OCI-LY7 (cell line): Measurements from ENCODE around the gene SLCO2B1.

Experiments
- EZH2phosphoT487 ChIP-seq: fragments of 200-600 bp; sonication (generic); IDR thresholded peaks from 2 replicates; pipeline ENCODE4 v1.6.1; 2018; ENCODE audit warnings: low read depth, borderline replicate concordance, mild to moderate bottlenecking, mixed run types, antibody characterized with exemption, low read length, moderate library complexity, mixed read lengths
- TF ChIP-seq, protein P1 (sequence below): fragments of 200-600 bp; sonication (generic); conservative IDR thresholded peaks from 2 replicates; pipeline ENCODE4 v1.5.1; 2014; ENCODE audit warnings: mild to moderate bottlenecking, antibody characterized with exemption, low read length, moderate library complexity, mixed read lengths

DNA sequence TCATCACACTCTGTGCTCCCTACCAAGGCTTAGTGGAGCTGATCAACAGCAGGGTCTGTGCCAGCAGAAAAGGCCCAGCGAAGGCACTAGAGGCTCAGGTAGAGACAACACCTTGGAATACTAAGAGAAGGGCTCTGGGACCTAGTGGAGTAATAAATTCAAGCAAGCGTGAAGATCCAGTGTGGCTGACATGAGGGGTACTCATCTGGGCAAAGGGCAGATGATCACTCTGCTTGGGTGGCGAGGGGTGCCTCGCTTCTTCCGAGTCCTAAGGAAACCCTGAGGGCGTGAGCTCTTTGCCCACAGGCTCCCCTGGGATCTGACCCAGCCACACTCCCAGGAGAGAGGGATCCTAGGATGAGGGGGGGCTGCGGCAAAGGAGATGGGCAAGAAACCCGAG, 86.1 kb downstream of the SLCO2B1 start:
- TF ChIP-seq, protein P1, sequence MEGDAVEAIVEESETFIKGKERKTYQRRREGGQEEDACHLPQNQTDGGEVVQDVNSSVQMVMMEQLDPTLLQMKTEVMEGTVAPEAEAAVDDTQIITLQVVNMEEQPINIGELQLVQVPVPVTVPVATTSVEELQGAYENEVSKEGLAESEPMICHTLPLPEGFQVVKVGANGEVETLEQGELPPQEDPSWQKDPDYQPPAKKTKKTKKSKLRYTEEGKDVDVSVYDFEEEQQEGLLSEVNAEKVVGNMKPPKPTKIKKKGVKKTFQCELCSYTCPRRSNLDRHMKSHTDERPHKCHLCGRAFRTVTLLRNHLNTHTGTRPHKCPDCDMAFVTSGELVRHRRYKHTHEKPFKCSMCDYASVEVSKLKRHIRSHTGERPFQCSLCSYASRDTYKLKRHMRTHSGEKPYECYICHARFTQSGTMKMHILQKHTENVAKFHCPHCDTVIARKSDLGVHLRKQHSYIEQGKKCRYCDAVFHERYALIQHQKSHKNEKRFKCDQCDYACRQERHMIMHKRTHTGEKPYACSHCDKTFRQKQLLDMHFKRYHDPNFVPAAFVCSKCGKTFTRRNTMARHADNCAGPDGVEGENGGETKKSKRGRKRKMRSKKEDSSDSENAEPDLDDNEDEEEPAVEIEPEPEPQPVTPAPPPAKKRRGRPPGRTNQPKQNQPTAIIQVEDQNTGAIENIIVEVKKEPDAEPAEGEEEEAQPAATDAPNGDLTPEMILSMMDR: no peak
- TF ChIP-seq EZH2phosphoT487: no peak
